ENCODE data around the gene KRABD2.
"Not testable (repeated sequence)": the region's sequence is repeated elsewhere in the genome, so short reads cannot be mapped to it uniquely, and the experiment has no call there.

The KRABD2 gene

DNA sequence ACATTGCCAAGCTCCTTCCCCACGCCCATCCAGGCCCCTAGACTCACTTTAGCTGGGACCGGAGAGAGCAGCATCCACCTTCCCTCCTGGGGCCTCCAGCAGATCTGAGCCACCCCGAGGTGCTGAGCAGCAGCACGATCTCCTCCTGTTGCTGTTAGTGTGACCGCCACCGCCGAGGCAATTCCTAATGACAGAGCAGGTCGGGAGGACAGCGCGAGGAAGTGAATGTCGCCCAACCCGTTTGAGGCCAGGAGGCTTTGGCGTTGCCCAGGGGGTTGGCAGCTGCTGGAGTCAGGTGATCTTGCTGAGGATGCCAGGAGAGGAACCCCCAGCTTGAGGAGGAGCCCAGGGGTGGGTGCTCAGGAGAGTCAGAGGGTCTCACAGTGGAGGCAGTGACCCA is 21.1 kb upstream of the KRABD2 start, which contains the start of gene RNF222:
TSS of gene RNF222 (minus strand) at position 192 of the 400 bp plus-strand sequence. CDS start 4,366 bp downstream, outside the sequence.
- Histone ChIP-seq H3K4me2 (ENCODE audit: low read length) (no peak within 1 kb of the TSS), H3K23ac (ENCODE audit: low read length) (no peak within 1 kb of the TSS), H3K27ac (ENCODE audit: low read depth, low read length) (no peak within 1 kb of the TSS), H4K5ac (ENCODE audit: low read length) (no peak within 1 kb of the TSS), H2BK15ac (replicated peaks; ENCODE audit: low read depth) (no peak within 1 kb of the TSS), H2BK5ac (ENCODE audit: low read length) (no peak within 1 kb of the TSS), H2BK120ac (ENCODE audit: low read depth, low read length) (no peak within 1 kb of the TSS), H3K27me3 (ENCODE audit: insufficient read depth, low read length, poor library complexity) (no peaks in the 10 kb centered on the region), H3K9ac (ENCODE audit: low read length) (no peak within 1 kb of the TSS), H4K8ac (ENCODE audit: low read depth, low read length) (no peak within 1 kb of the TSS), H3K79me1 (ENCODE audit: low read length) (no peaks in the 10 kb centered on the region), H3K36me3 (ENCODE audit: control insufficient read depth, insufficient read depth, low read length) (no peaks in the 10 kb centered on the region), H3K4me1 (ENCODE audit: control insufficient read depth, low read depth, low read length) (no peaks in the 10 kb centered on the region), H3K79me2 (ENCODE audit: control insufficient read depth, insufficient read depth, low read length) (no peaks in the 10 kb centered on the region), H2AK5ac (ENCODE audit: low read length) (no peak within 1 kb of the TSS), H3K56ac (ENCODE audit: low read length) (no peak within 1 kb of the TSS), H3K18ac (ENCODE audit: low read length) (no peak within 1 kb of the TSS), H3K4me3 (ENCODE audit: low read length) (no peak within 1 kb of the TSS), H3K4ac (ENCODE audit: low read depth, low read length) (no peak within 1 kb of the TSS)
- no CpG with 5 or more reads among the region's 13 CpGs for WGBS (ENCODE audit: extremely low coverage, insufficient coverage, low lambda C conversion rate)
- DNase-seq = no peak

DNA sequence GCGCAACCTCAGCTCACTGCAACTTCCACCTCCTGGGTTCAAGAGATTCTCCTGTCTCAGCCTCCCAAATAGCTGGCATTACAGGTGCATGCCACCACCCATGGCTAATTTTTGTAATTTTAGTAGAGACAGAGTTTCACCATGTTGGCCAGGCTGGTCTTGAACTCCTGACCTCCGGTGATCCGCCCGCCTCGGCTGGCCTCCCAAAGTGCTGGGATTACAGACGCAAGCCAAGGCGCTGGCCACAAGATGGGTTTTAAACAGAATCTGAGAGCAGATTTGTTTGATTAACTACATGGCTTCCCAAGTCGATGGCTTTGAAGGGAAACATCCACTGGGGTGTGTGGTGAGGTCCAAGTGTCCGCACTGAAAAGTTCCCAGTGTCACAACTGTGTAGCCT is 18.0 kb upstream of the KRABD2 start:
- not testable (repeated sequence) for H3K56ac ChIP-seq (ENCODE audit: low read length); H3K18ac ChIP-seq (ENCODE audit: low read length); H4K5ac ChIP-seq (ENCODE audit: low read length); H3K79me1 ChIP-seq (ENCODE audit: low read length); H3K27me3 ChIP-seq (ENCODE audit: insufficient read depth, low read length, poor library complexity); H2BK120ac ChIP-seq (ENCODE audit: low read depth, low read length); H3K9ac ChIP-seq (ENCODE audit: low read length); H2AK5ac ChIP-seq (ENCODE audit: low read length); H3K79me2 ChIP-seq (ENCODE audit: control insufficient read depth, insufficient read depth, low read length); H2BK5ac ChIP-seq (ENCODE audit: low read length); H3K4me2 ChIP-seq (ENCODE audit: low read length); H3K23ac ChIP-seq (ENCODE audit: low read length); H3K4me3 ChIP-seq (ENCODE audit: low read length); H3K4me1 ChIP-seq (ENCODE audit: control insufficient read depth, low read depth, low read length); H3K27ac ChIP-seq (ENCODE audit: low read depth, low read length); H2BK15ac ChIP-seq (replicated peaks; ENCODE audit: low read depth); H3K36me3 ChIP-seq (ENCODE audit: control insufficient read depth, insufficient read depth, low read length); DNase-seq; H4K8ac ChIP-seq (ENCODE audit: low read depth, low read length); H3K4ac ChIP-seq (ENCODE audit: low read depth, low read length)
- no CpG with 5 or more reads among the region's 9 CpGs for WGBS (ENCODE audit: extremely low coverage, insufficient coverage, low lambda C conversion rate)

DNA sequence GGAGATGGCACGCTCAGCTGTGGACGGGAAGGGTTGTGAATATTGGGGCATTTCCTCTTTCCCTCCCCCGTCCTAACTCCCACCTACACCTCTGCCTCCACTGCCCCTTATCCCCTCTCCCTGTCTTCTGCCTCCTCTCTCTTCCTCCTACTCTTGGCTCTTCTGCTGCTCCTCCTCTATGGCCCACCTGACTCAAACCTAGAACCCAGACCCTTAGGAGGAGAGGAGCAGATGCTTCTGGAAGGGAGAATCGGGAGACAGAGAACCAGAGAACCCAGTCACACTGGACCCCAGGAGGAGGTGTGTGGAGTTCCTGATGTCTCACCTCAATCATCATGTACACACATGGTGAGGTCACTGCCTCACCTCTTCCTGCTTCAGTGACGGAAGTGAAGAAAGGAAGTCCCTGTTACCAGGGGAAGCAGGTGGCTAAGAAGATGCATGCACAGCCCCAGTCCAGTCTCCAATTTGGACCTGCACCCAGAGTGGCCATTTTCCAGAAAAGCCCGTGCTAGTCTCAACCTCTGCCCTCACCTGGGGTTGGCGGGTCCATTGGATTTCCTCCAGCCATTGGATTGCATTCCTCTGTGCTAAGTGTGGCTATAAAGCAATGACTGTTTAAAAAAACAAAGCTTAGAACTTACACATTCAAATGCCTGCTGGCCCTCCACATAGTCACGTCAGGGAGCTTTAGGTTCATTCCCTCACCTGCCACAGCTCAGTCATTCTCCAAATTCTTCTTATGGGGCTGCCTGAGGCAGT is 17.1 kb upstream of the KRABD2 start:
- H3K56ac ChIP-seq (ENCODE audit: low read length) = no peak overlapping the region
- peaks cover 4% of the 10 kb centered on the region for H3K4me1 ChIP-seq (ENCODE audit: control insufficient read depth, low read depth, low read length)
- no peaks in the 10 kb centered on the region for H3K36me3 ChIP-seq (ENCODE audit: control insufficient read depth, insufficient read depth, low read length)
- no peak overlapping the region for H3K9ac ChIP-seq (ENCODE audit: low read length)
- H3K27me3 ChIP-seq (ENCODE audit: insufficient read depth, low read length, poor library complexity) = no peaks in the 10 kb centered on the region
- H3K4me2 ChIP-seq (ENCODE audit: low read length) = no peak overlapping the region
- no peaks in the 10 kb centered on the region for H3K79me2 ChIP-seq (ENCODE audit: control insufficient read depth, insufficient read depth, low read length)
- no peak overlapping the region for H3K23ac ChIP-seq (ENCODE audit: low read length)
- H4K5ac ChIP-seq (ENCODE audit: low read length) = no peak overlapping the region
- DNase-seq = peak; percentile 72
- H2AK5ac ChIP-seq (ENCODE audit: low read length) = no peak overlapping the region
- H3K4ac ChIP-seq (ENCODE audit: low read depth, low read length) = no peak overlapping the region
- H3K79me1 ChIP-seq (ENCODE audit: low read length) = no peaks in the 10 kb centered on the region
- H2BK5ac ChIP-seq (ENCODE audit: low read length) = no peak overlapping the region
- no CpG with 5 or more reads among the region's 8 CpGs for WGBS (ENCODE audit: extremely low coverage, insufficient coverage, low lambda C conversion rate)
- no peak overlapping the region for H3K27ac ChIP-seq (ENCODE audit: low read depth, low read length)
- no peak overlapping the region for H4K8ac ChIP-seq (ENCODE audit: low read depth, low read length)
- no peak overlapping the region for H3K18ac ChIP-seq (ENCODE audit: low read length)
- no peak overlapping the region for H3K4me3 ChIP-seq (ENCODE audit: low read length)
- no peak overlapping the region for H2BK15ac ChIP-seq (replicated peaks; ENCODE audit: low read depth)
- no peak overlapping the region for H2BK120ac ChIP-seq (ENCODE audit: low read depth, low read length)

DNA sequence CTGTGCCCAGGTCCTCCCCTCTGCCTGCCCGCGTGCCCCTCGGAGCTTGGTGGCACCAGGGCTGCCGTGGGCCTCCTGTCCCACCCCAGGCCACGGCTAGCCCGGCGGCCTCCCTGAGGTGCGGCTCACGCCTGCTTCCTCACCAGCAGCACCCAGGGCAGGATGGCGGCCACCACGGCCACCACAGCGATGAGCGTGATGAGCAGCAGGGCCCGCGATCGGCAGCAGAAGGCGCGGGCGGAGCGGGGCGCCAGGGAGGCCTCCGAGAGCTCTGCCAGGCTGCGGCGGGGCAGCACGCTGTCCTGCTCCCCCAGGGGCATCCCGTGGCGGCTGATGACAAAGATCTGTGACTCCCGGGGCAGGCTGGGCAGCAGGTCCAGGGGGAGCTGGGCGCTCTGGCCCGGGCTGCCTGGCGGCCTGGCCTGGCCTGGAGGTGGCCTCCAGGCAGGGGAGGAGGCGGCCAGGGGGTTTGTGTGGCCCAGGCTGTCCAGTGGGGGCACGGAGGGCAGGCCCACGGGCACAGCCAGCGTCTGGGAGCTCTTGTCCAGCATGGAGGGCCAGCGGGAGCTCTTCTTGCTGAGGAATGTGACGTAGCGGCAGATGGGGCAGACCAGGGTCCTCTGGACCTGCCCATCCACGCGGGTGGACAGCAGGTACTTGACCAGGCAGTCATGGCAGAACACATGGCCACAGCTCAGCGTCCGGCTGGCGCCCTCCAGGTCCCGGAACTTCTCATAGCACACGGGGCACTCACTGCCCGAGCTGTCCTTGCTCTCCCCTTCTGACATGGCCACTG is 16.4 kb upstream of the KRABD2 start:
- Histone ChIP-seq H4K8ac (ENCODE audit: low read depth, low read length) (no peak overlapping the region), H2AK5ac (ENCODE audit: low read length) (no peak overlapping the region), H2BK5ac (ENCODE audit: low read length) (no peak overlapping the region), H3K27me3 (ENCODE audit: insufficient read depth, low read length, poor library complexity) (no peaks in the 10 kb centered on the region), H3K4me3 (ENCODE audit: low read length) (no peak overlapping the region), H3K4me1 (ENCODE audit: control insufficient read depth, low read depth, low read length) (peaks cover 4% of the 10 kb centered on the region), H3K4me2 (ENCODE audit: low read length) (no peak overlapping the region), H3K79me1 (ENCODE audit: low read length) (no peaks in the 10 kb centered on the region), H3K9ac (ENCODE audit: low read length) (no peak overlapping the region), H2BK120ac (ENCODE audit: low read depth, low read length) (no peak overlapping the region), H3K27ac (ENCODE audit: low read depth, low read length) (no peak overlapping the region), H3K4ac (ENCODE audit: low read depth, low read length) (no peak overlapping the region), H3K36me3 (ENCODE audit: control insufficient read depth, insufficient read depth, low read length) (no peaks in the 10 kb centered on the region), H4K5ac (ENCODE audit: low read length) (no peak overlapping the region), H3K56ac (ENCODE audit: low read length) (no peak overlapping the region), H3K18ac (ENCODE audit: low read length) (no peak overlapping the region), H3K79me2 (ENCODE audit: control insufficient read depth, insufficient read depth, low read length) (no peaks in the 10 kb centered on the region), H3K23ac (ENCODE audit: low read length) (no peak overlapping the region), H2BK15ac (replicated peaks; ENCODE audit: low read depth) (no peak overlapping the region)
- WGBS (ENCODE audit: extremely low coverage, insufficient coverage, low lambda C conversion rate) = no CpG with 5 or more reads among the region's 46 CpGs
- no peak for DNase-seq

DNA sequence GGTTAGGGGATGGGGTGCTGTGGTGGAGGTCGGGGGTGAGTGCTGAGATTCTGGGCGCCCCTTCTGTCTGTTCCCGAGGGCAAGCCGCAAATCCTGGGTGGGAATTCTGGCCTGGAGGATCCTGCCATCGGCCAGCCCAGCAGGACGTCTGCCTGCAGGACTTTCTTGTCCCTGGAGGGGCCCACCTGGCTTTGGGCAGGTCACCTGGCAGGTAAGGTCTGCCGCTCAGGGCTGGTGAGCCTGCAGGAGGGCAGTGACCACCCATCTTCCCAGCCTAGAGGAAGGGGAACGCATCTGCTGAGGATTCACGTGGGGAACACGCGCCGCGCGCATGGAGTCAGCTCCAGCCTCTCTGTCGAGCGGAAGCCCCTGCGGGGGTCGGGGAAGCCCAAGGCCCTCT is 15.8 kb upstream of the KRABD2 start:
- H3K27ac ChIP-seq (ENCODE audit: low read depth, low read length) = no peak overlapping the region
- no CpG with 5 or more reads among the region's 18 CpGs for WGBS (ENCODE audit: extremely low coverage, insufficient coverage, low lambda C conversion rate)
- DNase-seq = no peak
- H3K23ac ChIP-seq (ENCODE audit: low read length) = no peak overlapping the region
- H3K4ac ChIP-seq (ENCODE audit: low read depth, low read length) = no peak overlapping the region
- no peak overlapping the region for H4K5ac ChIP-seq (ENCODE audit: low read length)
- no peak overlapping the region for H3K4me3 ChIP-seq (ENCODE audit: low read length)
- H3K4me1 ChIP-seq (ENCODE audit: control insufficient read depth, low read depth, low read length) = peaks cover 7% of the 10 kb centered on the region
- no peaks in the 10 kb centered on the region for H3K79me2 ChIP-seq (ENCODE audit: control insufficient read depth, insufficient read depth, low read length)
- no peak overlapping the region for H3K56ac ChIP-seq (ENCODE audit: low read length)
- peak overlapping the region; percentile 6 for H3K18ac ChIP-seq (ENCODE audit: low read length)
- H2AK5ac ChIP-seq (ENCODE audit: low read length) = no peak overlapping the region
- H2BK120ac ChIP-seq (ENCODE audit: low read depth, low read length) = no peak overlapping the region
- H3K36me3 ChIP-seq (ENCODE audit: control insufficient read depth, insufficient read depth, low read length) = no peaks in the 10 kb centered on the region
- H3K4me2 ChIP-seq (ENCODE audit: low read length) = no peak overlapping the region
- H3K27me3 ChIP-seq (ENCODE audit: insufficient read depth, low read length, poor library complexity) = no peaks in the 10 kb centered on the region
- H2BK15ac ChIP-seq (replicated peaks; ENCODE audit: low read depth) = no peak overlapping the region
- no peaks in the 10 kb centered on the region for H3K79me1 ChIP-seq (ENCODE audit: low read length)
- H3K9ac ChIP-seq (ENCODE audit: low read length) = no peak overlapping the region
- H2BK5ac ChIP-seq (ENCODE audit: low read length) = no peak overlapping the region
- H4K8ac ChIP-seq (ENCODE audit: low read depth, low read length) = no peak overlapping the region

Measured in mesendoderm (in vitro differentiated cells).